Right renal pelvis (tissue), 4 donors: Measurements from ENCODE around the gene TBC1D22A. TPM values are rescaled to one million over a fixed set of nuclear protein-coding genes. Genes with fewer than 3 reads are reported as not detected.

ENCODE experiments used
- DNase-seq, 4 donors: peaks; one replicate each; pipeline ENCODE4 v3.0.0-alpha.2; 2013; ENCODE audit warnings: low read depth in 4 of 4, low spot score in 3 of 4, missing footprints in 1 of 4
- polyA plus RNA-seq, 4 donors: library from polyadenylated mRNA; unstranded; fragments of 120-200 nt; gene quantifications; one replicate each; pipeline ENCODE4 v1.2.1, GENCODE V29; 2013; ENCODE audit not compliant: insufficient read length in 4 of 4

Gene TBC1D22A
- polyA plus RNA-seq, 4 donors, result 17.8 to 19.7 (median 18.2) TPM

DNA sequence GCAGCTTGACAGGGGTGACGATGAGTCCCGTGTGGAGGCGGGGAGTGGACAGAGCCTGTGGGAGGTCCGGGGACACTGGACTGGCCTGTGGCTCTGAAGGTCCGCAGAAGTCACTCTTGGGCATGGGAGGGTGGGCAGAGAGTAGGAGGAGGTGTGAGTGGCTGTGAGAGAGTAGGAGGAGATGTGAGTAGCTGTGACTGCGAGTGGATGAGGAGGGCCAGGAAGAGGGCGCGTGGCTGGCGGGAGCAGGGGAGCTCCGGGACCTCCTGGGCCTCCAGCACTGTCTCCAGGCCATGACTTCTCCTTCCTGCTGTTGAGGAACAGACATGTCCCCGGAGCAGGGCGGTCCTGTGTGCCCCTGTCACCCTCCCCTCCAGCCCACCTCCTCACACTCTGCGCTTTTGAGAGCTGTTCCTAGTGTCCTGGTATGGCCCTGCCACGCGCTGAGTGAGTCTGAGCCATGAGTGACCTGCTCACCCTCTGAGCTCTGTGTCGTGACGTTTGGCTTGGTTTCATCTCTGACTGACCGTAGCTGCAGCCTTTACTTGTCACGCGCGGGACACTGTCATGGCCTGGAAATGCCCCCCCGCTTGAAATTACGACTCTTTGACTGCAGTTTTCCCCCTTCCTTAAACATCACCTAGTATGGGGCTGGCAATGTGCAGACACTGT, 391.5 kb downstream of the TBC1D22A start:
- DNase-seq, result no peak

DNA sequence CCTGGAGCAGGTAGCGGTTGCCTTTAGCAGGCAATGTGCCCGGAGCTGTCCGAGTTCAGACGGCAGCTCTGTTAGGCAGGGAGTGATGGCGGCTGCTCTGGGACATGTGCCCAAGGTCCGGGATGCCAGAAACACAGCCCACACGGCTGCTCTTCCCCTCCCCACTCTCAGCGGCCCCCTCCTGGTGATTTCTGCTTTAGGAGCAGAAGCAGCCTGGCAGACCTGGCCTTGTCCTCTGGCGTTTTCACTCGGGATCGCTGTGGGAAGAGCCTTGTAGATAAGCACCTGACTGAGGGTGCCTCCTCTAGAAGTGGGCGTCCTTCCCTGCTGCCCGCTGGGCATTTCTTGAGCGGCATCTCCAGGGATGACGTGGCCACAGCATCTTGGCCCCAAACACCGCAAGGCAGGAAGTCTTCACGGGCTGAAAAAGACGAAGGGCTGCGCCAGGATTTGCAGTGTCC, 392.2 kb downstream of the TBC1D22A start:
- no peak for DNase-seq

DNA sequence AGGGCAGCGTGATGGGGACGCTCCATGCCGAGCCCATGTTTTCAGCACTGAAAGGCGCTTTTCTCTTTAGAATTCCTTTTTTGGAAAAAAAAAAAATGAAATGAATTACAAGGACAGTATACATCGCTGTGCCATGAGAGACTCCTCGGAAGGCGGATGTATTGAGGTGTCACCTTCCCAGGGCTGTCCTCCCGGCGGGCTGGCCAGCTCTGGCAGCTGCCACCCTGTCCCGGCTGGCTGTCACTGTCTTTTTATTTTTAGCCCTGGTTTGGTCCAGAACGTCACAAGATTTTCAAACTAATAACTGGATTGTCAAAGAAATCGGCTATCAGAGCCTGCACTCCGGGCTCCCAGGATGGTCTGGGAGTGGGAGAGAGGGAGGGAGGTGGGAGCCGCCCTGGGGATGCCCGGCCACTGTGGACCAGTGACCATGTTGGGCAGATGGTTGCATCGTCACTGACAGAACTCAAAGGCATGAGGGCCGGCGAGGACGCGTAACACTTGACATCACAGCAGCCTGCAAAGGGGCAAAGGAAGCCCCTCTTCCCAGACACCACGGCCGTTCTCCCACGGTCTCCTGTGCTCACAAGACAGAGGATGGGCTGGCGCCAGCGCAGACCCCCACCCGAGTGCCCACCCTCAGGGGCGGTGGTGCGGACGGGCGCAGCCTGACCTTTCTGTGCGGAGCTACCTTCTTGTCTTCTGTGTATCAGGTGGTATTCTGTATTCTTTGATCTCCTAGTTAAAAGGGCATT, 392.9 kb downstream of the TBC1D22A start:
- no peak for DNase-seq

DNA sequence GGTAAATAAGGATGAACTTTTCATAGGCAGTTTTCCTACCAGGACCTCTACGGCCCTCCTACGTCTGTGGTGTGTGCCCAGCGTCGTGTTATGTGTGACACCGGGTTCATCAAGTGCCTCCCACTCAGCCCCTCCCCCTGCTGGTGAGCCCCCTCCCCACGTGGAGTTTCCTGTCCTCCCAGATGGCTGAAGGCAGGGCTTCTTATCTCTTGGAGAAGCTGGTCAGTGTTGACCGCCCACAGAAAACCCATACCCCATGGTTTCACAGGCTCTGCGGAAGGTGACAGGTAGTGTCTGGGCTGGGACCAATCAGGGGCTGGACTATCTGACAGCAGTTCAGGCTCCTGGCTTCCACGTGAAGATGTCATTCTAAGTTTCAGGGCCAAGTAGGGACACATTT, 393.5 kb downstream of the TBC1D22A start:
- no peak for DNase-seq

DNA sequence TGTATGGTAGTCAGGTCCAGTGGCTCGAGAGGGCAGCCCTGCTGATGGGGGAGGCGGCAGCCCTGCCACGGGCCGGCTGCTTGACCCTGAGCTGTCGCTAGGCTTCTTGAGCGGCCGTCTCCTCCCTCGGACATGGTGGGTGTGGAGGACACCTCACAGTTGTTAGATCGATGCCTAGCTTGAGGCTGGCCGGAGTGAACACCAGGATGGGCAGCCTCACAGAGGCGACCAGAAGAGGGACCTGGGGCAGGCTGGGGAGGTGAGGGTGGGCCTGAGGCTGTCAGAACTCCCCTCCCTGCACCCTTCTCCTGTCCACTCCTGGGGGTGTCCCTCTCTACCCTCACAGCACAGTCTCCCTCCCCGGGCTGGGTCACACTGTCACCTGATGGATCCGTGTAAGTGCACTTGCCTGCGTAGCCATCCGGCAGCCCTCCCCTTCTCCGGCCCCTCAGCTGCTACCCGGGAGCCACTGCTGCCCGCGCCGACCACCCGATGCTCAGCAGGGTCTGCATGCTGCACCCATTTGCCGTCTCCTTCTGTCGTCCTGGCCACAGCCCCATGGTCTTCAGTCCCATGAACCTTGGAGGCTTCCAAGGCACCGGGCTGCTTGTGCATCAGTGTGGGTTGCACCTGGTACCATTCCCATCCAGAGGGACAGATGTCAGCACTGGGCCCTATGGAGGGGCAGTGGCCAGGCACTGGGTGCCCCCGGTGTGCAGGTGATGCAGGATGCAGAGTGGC, 394.1 kb downstream of the TBC1D22A start:
- no peak for DNase-seq

DNA sequence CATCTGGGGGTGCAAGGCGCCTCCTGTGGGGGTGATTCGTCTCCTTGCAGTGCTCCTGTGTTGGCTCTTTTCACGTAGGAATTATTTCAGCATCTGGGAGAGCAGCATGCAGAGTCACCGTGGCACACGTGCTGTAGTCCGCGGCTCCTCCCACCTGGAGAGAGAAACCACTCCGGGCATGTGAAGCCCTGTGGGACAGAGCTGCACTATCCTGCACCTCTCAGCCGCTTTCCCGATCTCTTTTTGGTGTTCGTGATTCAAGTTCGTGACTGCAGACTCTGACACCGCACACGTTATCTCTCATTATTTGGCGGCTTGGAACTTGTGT, 394.6 kb downstream of the TBC1D22A start:
- no peak for DNase-seq

DNA sequence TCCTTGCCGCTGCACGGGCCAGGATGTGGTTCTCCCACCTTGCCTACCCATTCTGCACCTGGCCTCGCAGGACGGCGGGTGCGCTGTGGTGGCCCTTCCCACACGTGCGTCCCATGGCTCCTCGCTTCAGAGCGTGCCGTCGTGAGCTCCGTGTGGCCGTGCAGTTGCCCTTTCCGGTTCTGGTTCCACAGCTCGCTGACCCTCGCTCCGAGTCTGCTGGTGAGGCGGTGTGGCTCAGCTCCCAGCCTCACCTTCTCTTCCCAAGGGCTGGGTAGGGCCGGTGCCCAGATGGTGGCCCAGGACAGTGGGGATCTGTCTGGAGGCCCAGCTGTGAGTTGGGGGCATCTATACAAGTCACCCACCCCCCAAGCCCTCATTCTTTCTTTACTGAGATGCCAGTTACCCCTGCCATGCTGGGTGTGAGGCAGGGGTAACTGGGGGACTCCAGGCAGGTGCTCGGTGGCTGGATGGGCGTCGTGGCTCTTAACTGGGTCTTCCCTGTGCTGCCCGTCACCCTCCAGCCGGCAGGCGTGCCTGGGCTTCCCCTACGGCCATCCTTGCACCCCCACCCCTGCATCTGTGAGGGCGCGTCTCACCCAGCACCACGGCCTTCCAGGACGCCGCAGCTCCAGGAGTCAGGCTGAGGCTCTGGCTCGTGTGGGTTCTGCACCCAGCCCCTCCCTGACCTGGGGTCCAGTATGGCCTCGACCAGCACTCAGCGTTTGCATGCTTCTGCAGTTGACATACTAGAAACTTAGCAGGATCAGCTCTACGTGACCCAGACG, 395.2 kb downstream of the TBC1D22A start:
- DNase-seq, result no peak

DNA sequence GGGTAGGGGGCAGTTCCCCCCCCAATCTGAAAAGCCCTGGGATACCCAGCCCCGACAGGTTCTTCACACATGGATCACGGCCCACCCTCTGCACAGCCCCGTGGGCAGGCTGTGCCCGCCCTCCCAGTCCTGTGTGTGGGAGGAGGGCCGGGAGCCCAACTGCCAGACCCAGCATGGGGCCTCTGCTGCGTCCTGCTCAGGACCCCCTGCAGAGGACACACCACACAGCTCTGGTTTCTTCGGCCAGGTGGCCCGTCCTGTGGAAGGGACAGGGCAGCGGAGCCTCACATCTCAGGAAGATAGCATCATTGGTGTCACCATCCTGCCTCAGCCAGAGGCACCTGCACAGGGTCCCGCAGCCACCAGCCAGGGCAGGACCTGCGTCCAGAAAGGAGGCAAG, 396.0 kb downstream of the TBC1D22A start:
- DNase-seq, result no peak

DNA sequence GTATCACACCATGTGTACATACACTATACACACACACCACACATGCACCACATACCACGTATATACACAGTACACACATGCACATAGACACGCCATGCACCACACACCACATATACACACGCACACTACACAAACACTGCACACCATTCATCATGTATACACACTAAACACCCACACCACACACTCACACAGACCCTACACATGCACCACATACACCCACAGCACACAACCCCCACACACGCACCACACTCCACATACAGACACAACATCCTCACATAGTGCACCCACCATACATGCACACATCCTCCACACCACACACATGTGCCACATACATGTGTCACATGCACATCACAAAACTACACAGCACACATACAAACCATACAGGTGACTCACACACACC, 397.1 kb downstream of the TBC1D22A start:
- no peak for DNase-seq

DNA sequence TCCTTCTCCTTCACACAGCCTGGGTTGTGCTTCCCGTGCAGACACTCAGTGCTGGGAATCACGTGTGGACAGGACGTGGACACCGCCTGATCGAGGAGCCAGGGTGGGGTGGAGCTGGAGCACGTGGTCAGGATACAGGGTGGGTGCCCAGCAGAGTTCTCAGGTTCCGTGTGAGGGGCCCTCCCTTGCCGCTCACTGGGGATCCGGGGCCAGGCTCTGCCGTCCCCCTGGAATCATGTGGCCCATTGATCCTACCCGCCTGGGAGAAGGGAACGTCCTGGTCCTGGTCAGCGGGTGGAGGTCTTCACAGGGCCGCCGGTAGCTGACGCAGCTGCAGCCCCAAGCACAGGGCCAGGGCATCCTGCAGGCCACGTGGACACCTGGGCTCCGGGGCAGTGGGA, 397.7 kb downstream of the TBC1D22A start:
- no peak for DNase-seq

DNA sequence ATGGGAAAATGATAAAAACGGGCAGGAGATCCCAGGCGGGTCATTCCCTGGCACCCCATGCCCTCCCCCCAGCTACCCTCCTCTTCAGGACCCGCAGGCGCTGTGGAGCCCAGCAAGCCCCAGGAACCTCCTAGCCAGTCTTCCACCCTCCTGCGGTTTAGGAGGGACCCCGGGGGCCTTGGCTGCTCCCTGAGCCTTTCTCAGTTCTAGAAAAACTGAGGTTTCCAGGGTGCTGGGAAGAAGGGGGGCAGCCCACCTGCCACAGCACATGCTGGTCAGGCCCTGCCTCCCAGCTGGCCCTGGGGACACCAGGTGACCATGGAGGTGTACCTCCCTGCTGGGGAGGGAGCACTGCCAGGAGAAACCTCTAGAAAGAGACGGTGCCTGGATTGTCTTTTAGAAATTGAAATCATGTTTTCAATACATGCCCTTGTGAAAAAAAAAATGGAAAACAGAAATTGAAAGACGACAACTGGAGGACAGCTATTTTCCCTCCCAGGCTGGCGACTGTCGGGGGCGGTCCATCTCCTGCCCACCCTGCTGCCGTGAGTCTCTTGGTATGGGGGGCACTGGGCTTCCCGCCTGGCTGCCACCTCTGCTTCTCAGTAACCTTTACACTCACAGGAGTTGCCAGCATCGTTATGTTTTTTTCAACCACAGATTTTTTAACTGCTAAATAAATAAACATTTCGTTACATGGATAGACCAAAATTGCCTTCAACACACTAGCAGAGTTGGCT, 398.5 kb downstream of the TBC1D22A start:
- DNase-seq, result no peak

DNA sequence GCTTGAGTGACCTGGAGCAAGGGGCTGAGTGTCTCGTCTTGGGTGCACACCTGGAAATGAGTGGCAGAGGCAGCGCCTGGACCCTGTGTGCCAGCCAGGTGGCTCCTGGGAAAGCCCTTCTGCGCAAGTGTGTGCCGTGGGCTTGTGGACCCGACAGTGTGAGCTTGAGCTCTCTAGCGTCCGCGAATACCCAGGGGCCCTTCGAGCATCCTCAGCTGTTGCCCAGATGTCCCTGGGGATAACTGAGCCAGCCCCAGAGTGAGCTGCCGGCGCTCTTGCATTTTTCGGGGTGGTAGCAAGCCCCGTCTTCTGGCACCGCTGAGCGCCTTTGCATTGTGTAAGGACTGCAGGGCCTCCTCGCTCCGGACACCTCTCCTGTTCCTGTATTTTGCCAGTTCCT, 399.2 kb downstream of the TBC1D22A start:
- DNase-seq, result no peak

DNA sequence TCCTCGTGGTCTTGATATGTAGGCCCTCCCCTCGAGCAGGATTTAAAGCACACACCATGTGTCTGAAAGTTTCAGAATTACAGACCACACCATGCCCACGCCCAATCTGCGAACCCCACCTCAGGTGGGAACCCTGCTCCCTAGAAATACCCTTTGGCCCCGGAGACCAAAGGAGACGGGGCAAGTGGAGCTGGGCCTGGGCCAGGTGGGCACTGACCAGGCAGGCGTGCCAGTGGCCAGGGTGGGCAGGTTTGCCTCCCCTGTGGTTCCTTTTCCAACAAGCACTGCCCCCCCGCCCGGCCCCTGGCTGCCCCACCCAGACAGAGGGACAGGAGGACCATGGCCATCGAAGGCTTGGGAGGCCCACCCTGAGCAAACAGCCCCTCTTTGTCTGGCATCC, 400.4 kb downstream of the TBC1D22A start:
- DNase-seq, result no peak

DNA sequence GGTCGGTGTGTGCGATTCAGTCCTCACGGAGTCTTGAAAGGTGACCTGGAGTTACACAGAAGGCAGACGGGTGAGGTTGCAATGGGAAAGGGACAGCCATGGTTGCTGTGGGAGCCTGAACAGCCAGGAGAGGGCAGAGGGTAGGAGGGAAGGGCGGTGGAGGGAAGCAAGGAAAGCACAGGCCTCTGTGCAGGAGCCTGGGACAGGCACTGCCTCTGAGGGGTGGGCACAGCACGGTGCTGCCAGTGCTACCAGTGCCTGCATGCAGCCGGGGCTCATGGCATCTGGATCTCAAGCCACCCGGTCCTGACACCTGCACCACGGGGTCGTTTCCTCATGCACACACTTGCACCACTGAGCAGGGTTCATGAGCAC, 401.0 kb downstream of the TBC1D22A start:
- DNase-seq, result no peak

DNA sequence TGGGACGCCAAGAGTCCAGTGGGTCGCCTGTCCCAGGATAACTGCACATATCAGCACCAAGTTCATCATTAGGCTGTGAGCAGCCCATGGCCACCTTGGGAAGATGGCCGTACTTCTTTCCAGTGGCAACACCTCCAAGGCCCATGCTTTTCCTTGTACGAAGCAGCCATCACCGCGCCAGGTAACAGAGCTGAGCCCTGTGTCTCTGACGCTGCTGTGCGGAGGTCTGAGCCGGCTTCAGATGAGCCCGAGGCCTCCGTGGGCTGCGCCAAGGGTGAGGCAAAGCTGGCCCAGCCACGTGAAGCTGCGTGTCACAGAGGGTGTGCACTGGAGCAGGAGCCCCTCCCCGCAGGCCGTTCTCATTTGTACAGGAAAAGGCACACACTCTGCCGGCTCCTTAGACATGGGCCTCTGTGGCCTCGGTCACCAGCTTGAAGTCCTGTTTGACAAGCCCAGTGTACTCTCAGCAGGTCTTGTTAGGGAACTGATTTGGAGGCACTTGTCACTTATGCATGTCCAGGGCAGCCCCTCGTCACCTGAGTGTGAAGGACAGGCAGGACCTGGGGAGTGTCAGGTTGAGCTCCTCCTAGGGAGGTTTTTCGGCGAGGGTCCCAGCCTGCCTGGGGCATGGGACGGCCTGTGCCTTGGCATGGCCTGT, 401.5 kb downstream of the TBC1D22A start:
- no peak for DNase-seq

DNA sequence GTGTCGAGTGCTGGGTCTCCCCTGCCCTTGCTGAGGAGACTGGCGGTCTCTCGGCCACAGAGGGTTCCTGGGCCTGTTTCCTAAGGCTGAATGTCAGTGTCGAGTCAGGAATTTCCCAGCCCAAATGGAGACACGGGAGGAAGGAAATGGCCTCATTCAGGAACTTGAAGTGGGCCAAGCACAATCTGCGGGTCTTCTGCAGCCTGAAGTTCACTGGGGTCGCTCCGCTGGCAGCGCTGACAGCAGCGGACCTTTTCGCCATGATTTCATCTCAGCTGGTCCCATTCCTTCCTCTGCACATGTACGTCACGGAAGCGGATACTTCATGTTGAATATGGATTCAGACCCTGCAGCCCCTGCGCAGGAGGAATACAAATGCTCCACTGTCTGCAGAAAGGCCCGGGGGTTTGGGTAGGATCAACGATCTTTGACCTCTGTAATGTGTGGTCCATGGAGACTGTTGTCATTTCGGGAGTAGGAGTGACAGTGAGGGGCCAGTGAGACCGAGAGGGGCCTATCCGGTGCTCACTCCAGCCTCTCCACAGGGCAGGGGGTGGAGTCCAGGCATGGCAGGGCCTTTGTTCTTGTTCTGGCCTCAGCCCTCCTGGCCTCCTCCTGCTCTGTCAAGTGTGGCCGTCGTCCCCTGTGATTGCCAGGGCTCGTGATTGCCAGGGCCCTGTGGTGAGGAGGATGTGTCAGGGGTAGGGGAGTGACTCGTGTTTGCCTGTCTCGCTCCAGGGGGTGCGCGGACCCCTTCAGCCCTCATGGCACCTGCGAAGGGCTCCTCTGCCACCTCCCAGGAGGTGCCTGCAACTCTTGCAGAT, 402.3 kb downstream of the TBC1D22A start:
- no peak for DNase-seq

DNA sequence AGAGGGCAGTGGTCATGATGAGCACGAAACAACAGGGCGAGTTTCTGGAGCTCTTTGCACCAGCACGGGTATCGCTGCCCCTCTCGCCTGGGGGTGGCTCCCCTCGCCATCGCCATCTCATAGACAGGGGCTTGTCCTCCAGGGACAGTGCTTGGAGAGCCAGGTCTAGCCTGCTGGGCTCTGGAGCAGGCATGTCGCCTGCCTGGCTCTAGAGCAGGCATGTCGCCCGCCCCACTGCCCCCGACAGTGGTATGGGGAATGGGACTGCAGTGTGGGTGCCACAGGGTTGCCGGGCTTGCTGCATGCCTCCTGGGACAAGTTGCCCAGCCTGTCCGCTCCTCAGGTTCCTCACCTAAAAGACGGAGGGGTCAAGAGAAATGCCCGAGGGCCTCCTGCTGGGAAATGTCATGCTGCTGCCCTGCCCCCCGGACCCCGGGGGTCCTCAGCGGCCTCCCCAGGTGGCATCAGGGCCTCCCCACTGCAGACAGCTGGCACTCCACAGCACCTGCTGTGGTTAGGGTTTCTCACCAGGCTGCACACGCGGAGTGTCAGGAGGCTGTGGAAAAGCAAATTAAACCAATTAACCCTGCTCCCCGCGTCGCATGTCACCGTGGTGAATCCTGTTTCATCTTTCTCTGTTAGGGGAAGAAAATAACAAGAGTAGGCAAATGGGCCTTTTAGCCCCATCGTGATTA, 403.0 kb downstream of the TBC1D22A start:
- no peak for DNase-seq

DNA sequence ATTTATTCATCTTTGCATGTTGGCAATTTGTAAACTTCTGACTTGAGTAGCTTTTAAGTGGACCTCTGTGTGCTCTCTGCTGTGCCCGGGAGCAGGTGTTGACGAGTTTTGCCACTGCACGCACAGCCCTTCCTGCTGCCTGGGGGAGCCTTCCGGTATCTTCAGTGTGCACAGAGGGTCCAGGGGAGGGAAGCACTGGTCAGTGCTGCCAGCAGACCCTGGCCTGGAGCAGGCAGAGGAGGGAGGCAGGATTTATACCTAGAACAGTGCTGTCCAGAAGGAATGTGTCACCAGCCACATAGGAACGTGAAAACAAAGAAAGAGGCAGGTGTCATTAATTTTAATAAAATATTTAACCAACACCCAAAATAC, 403.6 kb downstream of the TBC1D22A start:
- DNase-seq, result no peak
